HG02943 (cell line): ENCODE data around the gene IARS2.
"Not testable (repeated sequence)": the region's sequence is repeated elsewhere in the genome, so short reads cannot be mapped to it uniquely, and the experiment has no call there.

Experiments
- ATAC-seq: cut with Tn5 transposase; IDR thresholded peaks from one replicate; pipeline ENCODE4 v1.9.1; 2021; ENCODE audit warnings: mild to moderate bottlenecking, low read depth, moderate library complexity; ENCODE audit not compliant: unreplicated experiment

IARS2 gene

DNA sequence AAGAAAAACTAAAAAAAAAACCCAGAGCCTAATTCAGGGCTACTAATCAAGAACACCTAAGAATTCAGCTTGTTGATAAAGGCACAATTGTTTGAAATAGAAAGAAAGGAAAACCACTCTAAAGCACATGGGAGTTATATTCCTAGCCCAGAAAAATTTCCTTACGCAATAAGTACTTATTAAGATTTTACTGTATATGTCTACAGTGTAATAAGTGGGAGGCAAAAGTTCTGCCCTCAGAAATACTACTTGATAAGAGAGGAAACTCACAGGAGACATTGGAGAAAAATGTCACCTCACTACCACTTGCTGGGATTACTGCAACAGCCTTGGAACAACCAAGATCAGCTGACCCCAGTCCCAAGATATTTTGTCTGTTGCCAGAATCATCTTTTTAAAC lies 66.1 kb downstream of the IARS2 start:
- ATAC-seq = no peak

GRCh38 chr1:220164116-220164515 lies 70.2 kb downstream of the IARS2 start:
- ATAC-seq = no peak

DNA sequence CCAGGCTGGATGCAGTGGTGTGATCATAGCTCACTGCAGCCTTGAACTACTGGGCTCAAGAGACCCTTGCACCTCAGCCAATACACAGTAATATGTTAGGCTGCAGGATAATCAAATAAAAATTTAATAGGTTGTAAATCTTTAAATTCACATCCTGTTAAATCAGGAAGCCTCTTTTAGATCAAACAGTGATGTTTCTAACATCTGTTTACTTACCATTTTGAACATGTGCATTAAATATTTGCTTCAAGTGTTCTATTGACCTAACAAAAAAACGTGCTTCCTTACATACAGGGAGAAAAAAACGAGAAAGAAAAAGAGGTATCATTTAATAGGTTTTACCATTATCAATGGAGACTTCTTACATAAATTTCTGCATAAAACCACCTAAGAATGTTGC lies 70.6 kb downstream of the IARS2 start:
- no peak for ATAC-seq

DNA sequence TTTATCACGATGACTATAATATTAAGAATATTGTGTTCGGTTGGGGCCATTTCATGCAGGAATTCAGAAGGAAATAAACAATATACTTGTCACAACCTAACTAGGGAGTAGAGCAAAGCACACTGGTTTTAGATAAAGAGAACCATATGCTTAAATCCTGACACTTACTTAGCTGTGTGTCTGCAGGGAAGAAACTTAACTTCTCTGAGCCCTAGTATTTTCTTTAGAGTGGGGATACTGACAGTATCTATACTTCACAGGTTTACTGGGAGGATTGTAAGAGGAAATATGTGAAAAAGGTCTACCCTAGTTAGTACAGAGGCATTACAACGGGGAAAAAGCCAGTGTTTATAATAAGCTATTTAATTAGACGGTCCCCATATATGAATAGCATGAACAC lies 72.9 kb downstream of the IARS2 start:
- no peak for ATAC-seq

DNA sequence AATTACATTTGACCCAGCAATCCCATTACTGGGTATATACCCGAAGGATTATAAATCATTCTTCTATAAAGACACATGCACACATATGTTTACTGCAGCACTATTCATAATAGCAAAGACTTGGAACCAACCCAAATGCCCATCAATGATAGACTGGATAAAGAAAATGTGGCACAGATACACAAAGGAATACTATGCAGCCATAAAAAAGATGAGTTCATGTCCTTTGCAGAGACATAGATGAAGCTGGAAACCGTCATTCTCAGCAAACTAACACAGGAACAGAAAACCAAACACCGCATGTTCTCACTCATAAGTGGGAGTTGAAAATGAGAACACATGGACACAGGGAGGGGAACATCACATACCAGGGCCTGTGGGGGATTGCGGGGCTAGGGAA lies 76.0 kb downstream of the IARS2 start:
- not testable (repeated sequence) for ATAC-seq

- ATAC-seq = no peak
These were observed 77.0 kb downstream of the IARS2 start for GRCh38 chr1:220170836-220171526.

DNA sequence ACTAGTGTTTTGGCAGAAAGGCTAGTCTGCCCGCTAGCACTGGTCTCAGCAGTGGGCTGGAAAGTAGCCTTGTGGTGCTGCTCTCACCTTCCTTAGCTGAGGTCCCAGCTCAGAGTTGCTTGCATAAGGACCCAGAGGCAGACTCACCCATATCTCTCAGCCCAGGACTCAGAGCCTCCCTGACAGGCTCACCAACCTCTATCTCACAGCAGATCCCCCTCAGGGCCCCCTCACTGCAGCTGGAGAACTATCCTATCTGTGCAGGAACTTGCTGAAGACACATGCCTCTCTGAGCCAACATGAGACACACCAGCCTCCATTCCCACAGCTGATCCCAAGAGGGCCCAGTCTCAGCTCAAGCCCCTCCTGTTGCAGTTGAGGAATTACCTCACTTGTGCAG lies 82.6 kb downstream of the IARS2 start:
- no peak for ATAC-seq

GRCh38 chr1:220182111-220182510 lies 88.2 kb downstream of the IARS2 start:
- no peak for ATAC-seq

DNA sequence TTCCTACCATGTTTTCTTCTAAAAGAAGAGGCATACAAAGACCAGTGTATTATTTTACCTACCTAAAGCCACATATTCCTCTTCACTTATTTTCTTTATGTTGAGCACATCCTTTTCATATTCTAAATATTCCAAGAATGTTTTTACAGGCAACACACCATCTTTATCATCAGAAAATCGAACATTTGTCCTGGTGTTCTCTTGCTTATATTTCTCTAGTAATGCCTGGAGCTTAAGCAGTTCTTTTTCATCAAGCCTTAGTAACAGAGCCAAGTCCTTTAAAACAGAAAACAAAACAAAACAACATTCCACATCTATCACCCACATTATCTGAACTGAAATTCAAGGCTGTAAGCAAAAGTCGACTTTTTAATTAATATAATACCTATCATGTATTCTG lies 88.7 kb downstream of the IARS2 start:
- ATAC-seq = no peak

DNA sequence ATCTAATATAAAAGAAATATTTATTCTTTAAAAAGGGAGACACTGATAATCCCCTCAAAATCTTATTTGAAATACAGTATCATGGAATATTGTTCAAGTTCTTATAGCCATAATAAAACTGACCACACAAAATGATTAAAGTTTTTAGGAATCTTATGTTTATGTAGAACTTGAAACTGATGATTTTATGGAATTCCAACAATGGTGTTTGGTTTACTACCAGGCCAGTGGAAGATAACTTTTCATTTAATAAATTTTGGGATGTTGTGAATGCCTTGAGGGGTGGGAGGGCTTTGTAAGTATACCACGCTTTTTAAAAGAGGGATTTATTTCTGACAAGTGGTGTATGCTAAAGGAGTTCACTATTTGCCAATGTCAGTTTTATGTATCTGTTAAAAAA lies 90.6 kb downstream of the IARS2 start:
- no peak for ATAC-seq

DNA sequence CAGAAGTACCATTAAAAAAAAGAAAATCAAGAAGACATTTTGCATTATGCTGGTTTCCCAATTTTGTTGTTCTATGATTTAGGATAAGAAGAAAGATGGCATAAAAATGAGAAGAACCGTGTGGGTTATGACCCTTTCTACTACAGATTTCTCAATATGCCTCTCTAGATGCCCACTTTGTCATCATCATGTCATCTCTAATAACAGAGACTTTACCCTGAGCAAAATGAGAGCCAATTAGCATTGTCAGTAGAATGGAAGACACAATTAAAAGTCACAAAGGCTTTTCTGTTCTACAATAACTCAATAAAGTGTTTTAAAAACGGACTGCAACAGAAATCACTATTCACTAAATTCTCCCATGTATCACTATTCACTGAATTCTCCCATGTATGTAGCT lies 92.8 kb downstream of the IARS2 start:
- ATAC-seq = no peak

DNA sequence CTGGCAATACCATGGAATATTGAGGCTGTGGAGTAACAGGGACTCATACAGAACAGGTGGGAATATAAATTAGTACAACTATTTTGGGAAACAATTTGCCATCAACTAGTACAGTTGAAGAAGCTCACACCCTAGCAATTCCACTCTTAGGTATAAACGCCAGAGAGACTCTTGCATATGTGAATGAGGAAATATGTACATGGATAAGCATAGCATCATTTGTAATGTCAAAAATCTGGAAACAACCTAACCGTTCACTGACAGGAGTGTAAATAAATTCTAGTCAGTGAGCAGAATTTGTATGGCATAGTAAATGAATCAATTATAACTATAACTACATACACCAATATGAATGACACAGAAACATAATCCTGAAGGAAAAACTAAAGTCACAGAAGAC lies 94.6 kb downstream of the IARS2 start:
- no peak for ATAC-seq

DNA sequence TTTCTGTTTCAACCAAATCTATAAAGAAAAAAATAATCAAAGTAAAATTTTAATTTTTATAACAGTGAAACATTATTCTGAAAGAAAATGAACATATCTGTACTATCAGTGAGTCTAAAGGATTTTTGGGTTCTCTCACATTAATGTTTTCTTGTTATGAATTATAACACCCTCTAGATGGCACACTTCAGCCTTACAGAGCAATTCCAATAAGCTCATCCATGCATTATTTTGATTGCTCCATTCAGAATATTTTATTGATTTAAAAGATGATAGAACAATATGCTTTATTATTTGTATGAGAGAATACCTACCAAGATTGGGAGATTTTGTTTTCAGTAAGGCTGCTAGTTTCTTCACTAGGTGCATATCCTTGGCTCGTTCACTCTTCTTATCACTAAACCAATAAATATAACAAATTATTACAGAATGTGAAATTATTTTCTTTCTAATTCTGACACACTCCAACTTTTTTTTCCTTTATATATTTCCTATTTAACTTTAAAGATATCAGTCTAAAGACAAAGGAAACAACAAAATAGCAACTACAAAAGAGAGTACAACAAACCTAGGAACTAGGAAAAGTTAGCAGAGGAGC lies 95.9 kb downstream of the IARS2 start:
- no peak for ATAC-seq

DNA sequence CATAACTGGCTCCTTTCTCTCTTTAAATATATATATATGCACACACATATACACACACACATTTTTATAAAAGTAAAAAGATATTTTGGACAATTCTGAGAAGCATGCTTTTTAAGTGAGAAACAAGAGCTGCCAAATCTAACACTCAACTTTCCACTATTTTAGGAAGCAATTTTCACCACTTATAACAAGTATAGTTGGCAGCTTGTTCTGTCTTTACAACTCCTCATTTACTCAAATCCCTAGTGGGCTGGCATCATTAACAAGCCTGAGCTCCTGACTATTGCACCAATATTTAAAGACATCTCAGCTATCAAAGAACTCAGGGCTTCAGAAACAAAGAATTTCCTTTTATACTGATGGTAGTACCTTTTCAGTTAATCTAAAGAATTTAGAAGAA lies 101.8 kb downstream of the IARS2 start:
- ATAC-seq = no peak
